NCI-H226 (cell line): ENCODE data around the gene BLID.

Source experiments
- DNase-seq: peaks from one replicate; pipeline ENCODE4 v3.0.0-alpha.2; 2015

Gene BLID

GRCh38 chr11:122138744-122139594 lies 23.0 kb upstream of the BLID start:
- DNase-seq = peak; percentile 72

GRCh38 chr11:122137078-122137793 lies 21.2 kb upstream of the BLID start:
- DNase-seq = peak; percentile 89

GRCh38 chr11:122131126-122131525 lies 15.1 kb upstream of the BLID start:
- no peak for DNase-seq

GRCh38 chr11:122128146-122128545 lies 12.1 kb upstream of the BLID start:
- DNase-seq = no peak

GRCh38 chr11:122127020-122127419 lies 11.0 kb upstream of the BLID start:
- DNase-seq = no peak

GRCh38 chr11:122126024-122126688 lies 10.1 kb upstream of the BLID start:
- DNase-seq = no peak

- DNase-seq = no peak
Observed at GRCh38 chr11:122123263-122123929, 7.4 kb upstream of the BLID start.

GRCh38 chr11:122122179-122122578 lies 6.2 kb upstream of the BLID start:
- no peak for DNase-seq

- DNase-seq = no peak
Observed at GRCh38 chr11:122120096-122120495, 4.1 kb upstream of the BLID start.

- no peak for DNase-seq
Observed at GRCh38 chr11:122116591-122116990, 576 bp upstream of the BLID start.

GRCh38 chr11:122114976-122115375 lies 1.0 kb downstream of the BLID start:
- no peak for DNase-seq

GRCh38 chr11:122113836-122114825 lies 1.9 kb downstream of the BLID start:
- DNase-seq = no peak

GRCh38 chr11:122112470-122113365 lies 3.3 kb downstream of the BLID start:
- no peak for DNase-seq

- no peak for DNase-seq
Observed at GRCh38 chr11:122109932-122110331, 6.1 kb downstream of the BLID start.

- no peak for DNase-seq
Observed at GRCh38 chr11:122108828-122109227, 7.2 kb downstream of the BLID start.

- no peak for DNase-seq
Observed at GRCh38 chr11:122108192-122108799, 7.7 kb downstream of the BLID start.

- no peak for DNase-seq
Observed at GRCh38 chr11:122107566-122107965, 8.4 kb downstream of the BLID start.

GRCh38 chr11:122107045-122107444 lies 9.0 kb downstream of the BLID start:
- DNase-seq = no peak

GRCh38 chr11:122105044-122105758 lies 10.8 kb downstream of the BLID start:
- no peak for DNase-seq

GRCh38 chr11:122104341-122104740 lies 11.7 kb downstream of the BLID start:
- DNase-seq = no peak
